Measurements from ENCODE around the gene BRINP3. TPM values are rescaled to one million over a fixed set of nuclear protein-coding genes. Genes with fewer than 3 reads are reported as not detected.

BRINP3 gene
- total RNA-seq, 1 experiment from 2014 or later, result not detected

GRCh38 chr1:190192627-190193026 lies 285.0 kb downstream of the BRINP3 start:
- Mint-ChIP-seq H3K36me3 (ENCODE audit: insufficient read depth in 1 of 3, low read depth in 3 of 3) (no peaks in the 10 kb centered on the region), H3K4me1 (peaks cover 3 to 7% of the 10 kb centered on the region in 2 experiments; a peak in 3 of 4 replicates), H3K9me3 (no peaks in the 10 kb centered on the region; a peak in 1 of 5 replicates), H3K27ac (no peak overlapping the region), H3K4me3 (no peak overlapping the region), H3K27me3 (ENCODE audit: low read depth) (no peaks in the 10 kb centered on the region)
- Histone ChIP-seq H3K9ac (ENCODE audit: extremely low read depth, insufficient read length, low read length) (no peak overlapping the region), H4K5ac (ENCODE audit: insufficient read length, low read depth, low read length) (no peak overlapping the region), H3K27me3 (ENCODE audit: insufficient read depth, low read length) (no peaks in the 10 kb centered on the region), H3K56ac (ENCODE audit: insufficient read length, low read depth, low read length) (no peak overlapping the region), H2BK5ac (ENCODE audit: insufficient read length, low read length) (no peak overlapping the region), H2BK20ac (ENCODE audit: low read depth, low read length, poor library complexity, severe bottlenecking) (no peak overlapping the region), H4K8ac (replicated peaks; ENCODE audit: insufficient read length, low read depth, low read length) (no peak overlapping the region), H2AK5ac (ENCODE audit: insufficient read length, low read length) (no peak overlapping the region), H4K91ac (ENCODE audit: insufficient read length, low read depth, low read length) (no peak overlapping the region), H3K4ac (ENCODE audit: low read depth, low read length) (no peak overlapping the region), H2BK15ac (ENCODE audit: low read depth, low read length) (no peak overlapping the region), H3K14ac (ENCODE audit: insufficient read depth, low read length) (no peak overlapping the region), H3K18ac (ENCODE audit: insufficient read length, low read depth, low read length) (no peak overlapping the region), H3K4me2 (ENCODE audit: insufficient read depth, insufficient read length, low read length) (no peak overlapping the region), H3K9me3 (ENCODE audit: control insufficient read depth, low read depth, low read length) (no peaks in the 10 kb centered on the region), H3K4me1 (ENCODE audit: insufficient read depth, low read length) (no peaks in the 10 kb centered on the region), H4K20me1 (ENCODE audit: control insufficient read depth, insufficient read depth, insufficient read length) (no peaks in the 10 kb centered on the region), H3K79me2 (ENCODE audit: insufficient read depth, low read length) (no peaks in the 10 kb centered on the region), H3K23me2 (ENCODE audit: insufficient read length, low read depth, low read length, poor library complexity, severe bottlenecking) (no peaks in the 10 kb centered on the region), H2AFZ (ENCODE audit: low read length) (no peak overlapping the region), H3K27ac (ENCODE audit: insufficient read length, low read depth, low read length) (no peak overlapping the region), H3K79me1 (ENCODE audit: insufficient read depth, low read depth, low read length, poor library complexity, severe bottlenecking) (no peaks in the 10 kb centered on the region), H2BK12ac (ENCODE audit: insufficient read length, low read depth, low read length) (no peak overlapping the region), H3T11ph (ENCODE audit: low read length) (no peak overlapping the region), H3K23ac (ENCODE audit: insufficient read length, low read depth, low read length) (no peak overlapping the region), H2BK120ac (ENCODE audit: low read depth, low read length, poor library complexity, severe bottlenecking) (no peak overlapping the region)
- no peak for TF ChIP-seq CTCF (conservative IDR thresholded peaks at IDR 0.05)
- WGBS (ENCODE audit: extremely low coverage, insufficient read length, low lambda C conversion rate), result no CpG with 5 or more reads among the region's 2 CpGs
- no peak for DNase-seq
